HG02981 (cell line): ENCODE data around the gene SPSB4.
"Not testable (repeated sequence)": the region's sequence is repeated elsewhere in the genome, so short reads cannot be mapped to it uniquely, and the experiment has no call there.

Source experiments
- ATAC-seq: cut with Tn5 transposase; IDR thresholded peaks from one replicate; pipeline ENCODE4 v1.9.1; 2021; ENCODE audit warnings: mild to moderate bottlenecking, moderate library complexity; ENCODE audit not compliant: unreplicated experiment

The SPSB4 gene

GRCh38 chr3:141093971-141094684 is 43.0 kb downstream of the SPSB4 start:
- no peak for ATAC-seq

- ATAC-seq = no peak
These were observed 43.8 kb downstream of the SPSB4 start for GRCh38 chr3:141094790-141095545.

- ATAC-seq = no peak
These were observed 44.4 kb downstream of the SPSB4 start for GRCh38 chr3:141095546-141095937.

GRCh38 chr3:141096164-141096563 is 45.0 kb downstream of the SPSB4 start:
- no peak for ATAC-seq

- no peak for ATAC-seq
These were observed 45.8 kb downstream of the SPSB4 start for GRCh38 chr3:141096981-141097380.

- ATAC-seq = no peak
These were observed 49.0 kb downstream of the SPSB4 start for GRCh38 chr3:141100112-141100511.

GRCh38 chr3:141100531-141101320 is 49.6 kb downstream of the SPSB4 start:
- ATAC-seq = no peak

GRCh38 chr3:141102372-141102771 is 51.2 kb downstream of the SPSB4 start:
- no peak for ATAC-seq

GRCh38 chr3:141103067-141103466 is 51.9 kb downstream of the SPSB4 start:
- ATAC-seq = no peak

- no peak for ATAC-seq
These were observed 52.4 kb downstream of the SPSB4 start for GRCh38 chr3:141103503-141103902.

- ATAC-seq = no peak
These were observed 53.1 kb downstream of the SPSB4 start for GRCh38 chr3:141104151-141104821.

GRCh38 chr3:141105828-141106628 is 54.9 kb downstream of the SPSB4 start:
- no peak for ATAC-seq

GRCh38 chr3:141106842-141107241 is 55.7 kb downstream of the SPSB4 start:
- no peak for ATAC-seq

GRCh38 chr3:141108039-141108438 is 56.9 kb downstream of the SPSB4 start:
- no peak for ATAC-seq

- no peak for ATAC-seq
These were observed 58.6 kb downstream of the SPSB4 start for GRCh38 chr3:141109751-141110150.

- no peak for ATAC-seq
These were observed 59.2 kb downstream of the SPSB4 start for GRCh38 chr3:141110322-141110721.

- ATAC-seq = no peak
These were observed 60.4 kb downstream of the SPSB4 start for GRCh38 chr3:141111364-141112155.

GRCh38 chr3:141112686-141113297 is 61.6 kb downstream of the SPSB4 start:
- no peak for ATAC-seq

GRCh38 chr3:141113680-141114079 is 62.5 kb downstream of the SPSB4 start:
- ATAC-seq = not testable (repeated sequence)
